NCI-H2081 treated with DMSO at 0.1 percent for 48 hours (cell line): ENCODE results near the gene TOM1L1.

Experiments used
- DNase-seq: peaks from one replicate; lab custom pipeline; 2025; lab: John Stamatoyannopoulos, UW

Gene TOM1L1

GRCh38 chr17:54992797-54993639, 92.4 kb downstream of the TOM1L1 start:
- peak; percentile 31 for DNase-seq

GRCh38 chr17:54996441-54996840, 95.8 kb downstream of the TOM1L1 start:
- DNase-seq = no peak

DNA sequence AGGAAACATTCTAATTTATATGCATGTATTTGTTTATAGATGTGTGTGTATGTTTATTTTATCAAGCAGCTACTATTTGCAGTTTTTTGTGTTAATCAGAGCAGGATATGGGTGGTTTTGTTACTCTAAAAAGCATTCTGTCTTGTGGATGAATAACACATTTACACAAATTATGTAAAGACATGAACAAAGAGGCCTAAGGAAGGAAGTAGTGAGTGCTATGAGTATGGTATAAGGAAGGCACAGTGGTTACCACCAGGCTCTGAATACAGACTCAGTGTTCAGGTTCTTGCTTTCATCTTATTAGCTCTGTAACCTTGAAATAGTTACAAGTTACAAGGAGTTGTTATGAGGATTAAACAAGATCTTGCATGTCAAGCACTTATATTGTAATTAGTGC, 101.8 kb downstream of the TOM1L1 start:
- DNase-seq = no peak

DNA sequence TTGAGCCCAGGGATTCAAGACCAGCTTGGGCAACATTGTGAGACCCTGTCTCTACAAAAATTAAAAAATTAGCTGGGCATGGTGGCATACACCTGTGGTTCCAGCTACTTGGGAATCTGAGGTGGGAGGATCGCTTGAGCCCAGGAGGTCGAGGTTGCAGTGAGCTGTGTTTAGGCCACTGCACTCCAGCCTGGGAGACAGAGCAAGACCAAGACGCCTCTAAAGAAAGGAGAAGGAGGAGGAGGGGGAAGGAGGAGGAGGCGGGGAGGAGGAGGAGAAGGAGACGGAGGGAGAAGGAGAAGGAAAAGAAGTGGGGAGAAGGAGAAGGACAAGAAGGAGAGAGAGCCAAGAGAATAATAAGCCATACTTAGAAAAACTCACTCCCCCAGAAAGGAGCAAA, 103.8 kb downstream of the TOM1L1 start:
- DNase-seq = no peak

- no peak for DNase-seq
These were observed 104.9 kb downstream of the TOM1L1 start for GRCh38 chr17:55005520-55005919.
